Hematopoietic multipotent progenitor cell (in vitro differentiated cells): Measurements from ENCODE around the gene ART1. TPM values are rescaled to one million over a fixed set of nuclear protein-coding genes. Genes with fewer than 3 reads are reported as not detected.

ENCODE experiments used
- DNase-seq, 3 donors: peaks; one replicate each; pipeline ENCODE4 v3.0.0-alpha.2; 2011 to 2015; ENCODE audit warnings: low read depth in 2 of 3, low spot score in 2 of 3
- total RNA-seq: library from RNA; depleted of rRNA; stranded (reverse); fragments of >200 nt; gene quantifications from one replicate; pipeline ENCODE4 v1.2.3, GENCODE V29; 2012

ART1 gene
- total RNA-seq, 1 donor = not detected

DNA sequence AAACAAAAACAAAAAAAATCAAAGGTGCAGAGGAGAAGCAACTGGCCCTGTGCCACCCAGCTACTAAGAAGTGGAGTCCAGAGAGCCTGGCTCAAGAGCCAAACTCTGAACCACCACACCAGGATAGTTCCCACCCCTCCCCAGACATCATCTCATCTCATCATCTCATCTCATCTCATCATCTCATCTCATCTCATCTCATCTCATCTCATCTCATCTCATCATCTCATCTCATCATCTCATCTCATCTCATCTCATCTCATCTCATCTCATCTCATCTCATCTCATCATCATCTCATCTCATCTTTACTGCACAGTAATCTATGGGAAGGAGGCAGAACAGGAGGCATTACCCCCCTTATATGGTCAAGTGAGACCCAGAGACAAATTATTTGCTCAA, 17.9 kb downstream of the ART1 start:
- no peak for DNase-seq

DNA sequence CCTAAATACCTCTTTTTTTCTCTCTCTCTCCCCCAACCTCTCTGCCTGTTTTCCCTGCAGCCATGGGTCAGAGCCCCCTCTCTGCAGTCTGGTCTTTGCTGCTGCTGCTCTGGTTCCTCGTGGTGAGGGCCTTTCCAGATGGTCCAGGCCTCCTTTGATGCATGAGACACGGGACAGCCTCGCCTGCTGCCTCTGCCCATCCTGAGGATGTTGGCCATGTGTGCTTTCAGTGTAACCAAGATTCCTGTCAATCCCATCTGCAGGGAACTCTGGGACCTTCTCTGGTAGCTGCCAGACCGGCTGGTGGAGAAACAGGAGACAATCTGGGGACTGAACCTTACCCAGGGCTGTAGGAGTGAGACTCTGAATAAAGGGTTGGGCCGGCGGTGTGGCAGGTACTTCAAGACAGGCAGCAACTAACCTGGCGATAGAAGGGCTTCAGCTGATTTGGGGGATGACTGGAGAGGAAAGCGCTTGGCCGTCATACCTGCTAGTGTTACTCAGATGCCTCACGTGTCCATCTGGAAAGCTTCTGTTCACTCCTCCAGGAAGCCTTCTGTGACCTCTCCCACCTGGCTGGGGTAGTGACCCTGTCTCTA, 19.2 kb downstream of the ART1 start:
- no peak for DNase-seq

DNA sequence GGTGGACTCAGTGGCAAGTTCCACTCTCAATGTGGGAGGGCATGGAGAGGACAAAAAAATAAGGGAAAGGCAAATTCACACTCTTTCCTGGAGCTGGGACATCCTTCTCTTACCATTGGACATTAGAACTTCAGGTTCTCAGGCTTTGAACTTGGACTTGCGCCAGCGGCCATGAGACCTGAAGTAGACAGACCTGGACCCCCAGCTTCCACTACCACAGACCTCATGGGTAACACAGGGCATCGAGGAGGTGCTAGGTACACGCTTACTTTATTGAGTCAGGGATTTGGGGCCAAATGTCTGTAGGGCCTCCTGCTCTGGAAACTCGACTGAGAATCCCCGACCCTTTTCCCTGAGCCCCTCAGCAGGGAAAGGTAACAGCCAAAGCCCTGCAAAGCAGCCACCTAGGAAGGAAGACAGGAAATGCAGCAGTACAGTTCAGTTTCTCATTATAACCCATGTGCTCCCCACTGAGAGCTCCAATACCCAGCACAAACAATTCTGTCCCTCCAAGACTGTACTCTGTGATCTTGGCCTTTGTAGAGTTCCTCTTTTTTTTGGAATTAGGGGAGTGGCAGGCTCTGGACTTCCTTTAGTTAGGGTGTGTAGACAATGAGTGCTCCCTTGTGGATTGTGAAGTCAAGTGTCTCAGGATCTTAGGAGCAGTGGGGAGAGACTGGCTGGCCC, 20.6 kb downstream of the ART1 start:
- peak in 1 of 3 donors; percentile 47 for DNase-seq

DNA sequence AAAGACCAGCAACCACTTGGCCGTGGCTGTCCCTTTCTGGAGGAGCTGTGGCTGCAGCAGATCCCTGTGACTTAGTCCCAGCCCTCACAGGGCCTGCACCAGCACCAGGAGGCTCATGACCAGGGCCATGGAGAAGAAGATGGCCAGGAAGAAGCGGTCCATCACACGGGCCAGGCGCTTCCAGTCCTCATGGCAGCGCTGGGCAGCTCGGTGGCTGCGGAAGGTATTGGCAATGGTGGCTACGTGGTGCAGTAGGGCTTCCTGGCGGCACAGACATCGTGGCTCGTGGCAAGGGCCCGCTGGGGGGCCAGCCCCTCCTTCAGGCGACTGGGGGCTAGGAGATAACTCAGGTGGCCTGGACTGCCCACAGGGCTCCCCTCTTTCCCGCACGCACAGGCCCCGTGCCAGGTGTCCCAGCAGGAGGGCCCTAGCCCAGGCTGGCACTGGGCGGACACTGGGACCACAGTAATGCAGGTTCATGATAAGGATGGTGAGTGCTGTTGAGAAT, 21.1 kb downstream of the ART1 start:
- DNase-seq = no peak

DNA sequence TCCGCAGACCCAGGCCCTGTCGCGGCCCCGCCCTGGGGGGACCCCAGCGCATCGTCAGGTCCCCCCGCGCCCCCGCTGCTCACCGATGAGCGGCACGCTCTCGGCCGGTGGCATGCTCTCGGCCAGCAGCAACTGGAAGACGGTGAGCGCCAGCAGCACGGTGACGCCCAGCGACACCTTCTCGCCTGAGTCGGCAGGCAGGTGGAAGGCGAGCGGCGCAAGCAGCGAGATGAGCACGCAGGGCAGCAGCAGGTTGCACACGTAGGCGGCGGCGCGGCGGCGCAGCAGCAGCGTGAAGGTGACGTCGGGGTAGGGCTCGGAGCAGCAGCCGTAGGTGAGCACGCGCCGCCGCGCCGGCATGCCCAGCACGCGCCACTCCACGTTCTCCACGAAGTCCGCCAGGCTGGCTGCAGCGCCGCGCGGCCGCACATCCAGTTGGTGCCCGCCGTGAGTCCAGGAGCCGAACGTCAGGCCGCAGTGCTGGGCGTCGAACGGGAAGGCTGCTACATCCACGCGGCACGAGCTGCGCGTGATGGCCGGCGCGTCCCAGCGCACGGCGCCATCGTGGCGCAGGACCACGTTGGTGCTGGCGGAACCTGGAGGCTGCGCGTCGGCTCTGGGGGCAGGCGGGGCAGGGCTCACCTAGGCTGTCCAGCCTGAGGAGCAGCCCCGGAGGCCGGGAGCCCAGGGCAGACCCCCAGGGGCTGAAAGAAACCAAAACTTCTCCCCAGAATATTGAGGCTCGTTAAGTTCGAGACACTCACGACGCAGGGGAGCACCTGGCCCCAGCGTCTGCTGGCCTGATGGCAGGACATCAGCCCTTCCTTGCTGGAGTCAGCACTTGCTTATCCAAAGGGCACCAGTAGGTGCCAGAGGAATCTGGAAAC, 22.5 kb downstream of the ART1 start:
- no peak for DNase-seq

DNA sequence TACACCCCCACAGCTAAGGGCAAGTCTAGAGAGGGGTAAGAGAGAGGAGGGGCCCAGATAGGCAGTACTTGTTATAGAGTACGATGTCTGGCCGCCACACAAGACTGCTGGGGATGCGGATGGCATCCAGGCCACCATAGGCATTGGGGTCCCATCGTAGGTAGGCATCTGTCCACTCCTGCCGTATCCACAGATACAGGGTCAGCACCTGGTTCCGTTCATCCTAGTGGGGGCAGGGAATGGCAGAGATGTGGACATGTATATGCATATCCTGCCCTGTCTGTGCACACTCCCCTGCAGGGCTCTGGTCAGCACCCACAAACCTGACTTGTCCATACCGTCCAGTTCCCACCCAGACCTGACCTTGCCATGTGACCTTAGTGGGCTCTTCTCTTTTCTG, 24.2 kb downstream of the ART1 start:
- DNase-seq = no peak

DNA sequence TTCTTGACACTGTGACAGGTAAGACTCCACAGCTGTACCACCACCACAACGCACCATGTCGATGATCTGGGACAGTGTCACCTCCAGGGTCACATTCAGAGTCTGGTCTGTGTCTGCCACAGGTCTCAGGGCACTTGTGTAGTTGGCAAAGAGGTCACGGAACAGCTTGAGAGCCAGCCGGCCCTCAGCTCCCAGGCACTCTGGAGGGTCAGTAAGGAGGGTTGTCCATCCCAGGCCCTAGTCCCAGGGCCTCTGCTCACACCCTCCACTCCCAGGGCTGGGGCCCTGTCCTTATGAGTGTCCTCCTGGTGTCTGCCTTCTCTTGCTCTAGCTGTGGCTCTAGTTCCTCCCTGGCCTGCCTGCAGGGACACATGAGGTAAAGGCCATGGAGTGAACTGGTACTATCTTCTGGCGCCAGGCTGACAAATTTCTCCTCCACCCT, 24.8 kb downstream of the ART1 start:
- DNase-seq = no peak

DNA sequence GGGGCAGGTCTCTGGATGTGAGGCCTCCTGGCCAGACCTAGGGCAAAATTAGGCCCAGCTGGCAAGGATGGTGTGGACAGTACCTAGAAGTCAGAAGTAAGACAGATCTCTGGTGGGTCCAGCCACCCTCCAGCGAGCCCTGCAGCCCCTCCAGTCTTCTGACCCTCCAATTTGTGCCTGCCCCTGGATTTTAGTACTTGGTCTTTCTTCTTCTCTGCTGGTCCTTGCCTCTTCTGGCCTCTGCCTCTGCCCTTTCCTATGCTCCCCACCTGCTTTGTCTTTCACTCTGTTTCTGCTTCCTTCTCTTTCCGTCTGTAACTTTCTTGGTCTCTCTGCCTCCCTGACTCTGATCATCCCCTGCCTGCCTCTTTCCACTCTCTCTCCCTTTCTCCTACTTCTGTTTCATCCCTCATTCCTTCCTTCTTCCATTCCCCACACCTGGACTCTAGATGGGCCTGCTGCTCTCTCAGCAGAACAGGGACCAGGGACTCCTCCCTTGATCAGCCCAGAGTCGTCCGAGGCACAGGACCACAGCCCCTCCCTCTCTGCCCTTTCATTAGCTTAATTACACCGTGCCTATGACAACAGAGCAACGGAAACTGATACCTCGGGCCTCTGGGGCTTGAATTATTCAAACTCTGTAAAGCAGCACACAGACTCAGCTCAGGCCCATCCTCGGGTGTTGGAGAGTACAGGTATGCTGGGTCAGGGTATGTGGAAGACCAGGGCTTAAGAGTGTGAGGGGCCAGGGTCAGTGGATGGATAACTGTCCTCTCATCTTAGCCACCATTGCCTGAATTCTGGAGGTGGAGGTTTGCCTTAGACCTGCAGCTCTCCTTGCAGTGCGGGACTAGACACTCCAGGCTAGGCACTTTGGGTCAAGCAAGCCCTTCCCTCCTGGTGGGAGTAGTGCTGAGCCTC, 26.7 kb downstream of the ART1 start, which contains the start of gene CHRNA10:
TSS of gene CHRNA10 (minus strand) at position 51 of the 921 bp plus-strand sequence. CDS start 72 bp downstream, outside the sequence.
- DNase-seq = no peak

DNA sequence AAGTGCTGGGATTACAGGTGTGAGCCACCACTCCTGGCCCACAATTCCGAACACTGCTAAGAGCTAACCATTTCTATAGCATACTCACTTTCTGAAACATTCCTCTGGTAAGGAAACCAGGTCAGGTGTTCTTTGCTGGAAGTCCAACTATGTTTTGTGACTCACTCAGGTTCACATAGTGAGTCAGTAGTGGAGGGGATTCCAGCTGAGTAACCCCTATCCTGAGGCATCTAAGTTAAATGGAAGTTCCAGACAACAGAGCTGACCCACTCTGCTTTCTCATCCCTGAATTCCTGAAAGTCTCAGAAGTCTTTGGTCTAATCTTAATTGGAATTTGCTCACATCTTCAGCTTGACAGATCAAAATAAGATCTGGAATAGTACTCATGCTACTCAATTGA, 29.3 kb downstream of the ART1 start:
- DNase-seq = no peak

DNA sequence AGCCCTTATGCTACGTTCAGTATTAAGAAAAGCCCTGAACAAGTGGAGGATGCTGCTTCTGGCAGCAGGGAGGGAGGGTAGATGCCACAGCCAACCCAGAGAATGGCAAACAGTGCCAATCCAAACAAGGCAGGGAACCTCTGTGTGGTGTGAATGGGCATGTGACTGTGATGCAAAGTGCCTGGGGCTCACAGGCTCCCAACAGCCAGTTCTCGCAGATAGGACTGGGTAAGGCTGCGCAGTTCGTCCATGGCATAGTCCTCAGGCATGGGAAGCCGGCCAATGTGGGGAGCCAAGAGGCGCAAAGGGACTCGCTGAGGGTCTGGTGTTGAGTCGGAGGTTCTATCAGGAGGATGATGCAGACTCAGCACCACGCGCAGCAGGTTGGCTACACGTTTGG, 31.0 kb downstream of the ART1 start:
- no peak for DNase-seq

DNA sequence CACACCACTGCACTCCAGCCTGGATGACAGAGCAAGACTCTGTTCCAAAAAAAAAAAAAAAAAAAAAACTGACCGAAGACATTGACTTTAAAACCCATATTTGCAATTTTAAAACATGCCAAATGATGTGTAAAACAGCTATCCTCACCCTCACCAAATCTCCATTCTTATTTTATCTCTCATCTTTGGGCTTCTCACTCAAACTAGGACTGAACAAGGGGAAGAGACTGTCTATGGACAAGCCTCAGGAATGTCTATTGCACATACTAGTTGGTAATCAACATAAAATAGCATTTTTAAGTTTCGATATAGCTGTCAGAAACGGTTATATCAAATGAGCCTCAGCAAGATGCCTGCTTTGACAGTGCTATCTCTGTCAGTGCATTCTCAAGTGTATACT, 34.1 kb downstream of the ART1 start:
- DNase-seq = no peak

DNA sequence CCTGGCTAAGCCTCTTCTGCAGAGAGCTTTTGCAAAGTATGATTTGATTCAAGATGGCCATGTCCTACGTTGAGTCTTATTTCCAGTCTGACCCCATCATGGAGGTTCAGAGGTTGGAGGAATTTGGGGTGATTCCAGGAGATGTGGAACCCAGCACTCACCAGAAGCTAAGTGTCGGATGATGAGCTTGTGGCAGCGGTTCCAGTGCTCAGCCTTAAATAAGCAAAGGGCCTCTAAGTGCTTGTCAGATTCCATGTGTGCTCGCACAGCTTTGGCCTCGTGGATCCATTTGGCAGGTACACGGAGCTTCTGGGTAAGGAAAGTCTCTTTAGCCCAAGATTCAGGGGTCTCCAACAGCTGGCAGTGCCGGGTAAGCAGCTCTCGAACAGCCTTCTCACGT, 38.1 kb downstream of the ART1 start:
- DNase-seq = no peak

DNA sequence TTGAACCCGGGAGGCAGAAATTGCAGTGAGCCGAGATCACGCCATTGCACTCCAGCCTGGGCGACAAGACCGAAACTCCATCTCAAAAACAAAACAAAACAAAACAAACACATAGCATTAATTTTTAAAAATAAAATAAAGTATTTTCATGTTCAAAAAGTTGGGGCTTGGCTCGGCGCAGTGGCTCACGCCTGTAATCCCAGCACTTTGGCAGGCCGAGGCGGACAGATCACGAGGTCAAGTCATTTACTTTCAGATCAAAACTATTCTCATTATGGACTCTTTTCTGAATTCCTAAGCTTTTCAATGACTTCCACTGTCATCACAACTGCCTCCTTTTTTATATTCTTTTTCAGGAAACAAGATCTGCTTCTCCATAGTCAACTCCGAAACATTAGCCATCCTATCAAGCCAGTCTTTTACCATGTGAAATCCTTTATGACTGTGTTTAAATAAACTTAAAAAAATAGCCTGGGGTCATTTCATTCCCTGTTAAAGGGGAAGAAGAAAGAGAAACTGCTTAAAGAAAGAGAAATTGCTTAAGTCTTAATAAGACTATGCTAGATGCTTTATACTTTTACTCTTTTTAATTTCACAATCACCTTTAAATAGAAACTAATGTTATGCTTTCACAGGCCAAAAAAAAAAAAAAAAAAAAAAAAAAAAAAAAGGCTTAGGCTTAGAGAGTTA, 39.3 kb downstream of the ART1 start:
- DNase-seq = no peak

DNA sequence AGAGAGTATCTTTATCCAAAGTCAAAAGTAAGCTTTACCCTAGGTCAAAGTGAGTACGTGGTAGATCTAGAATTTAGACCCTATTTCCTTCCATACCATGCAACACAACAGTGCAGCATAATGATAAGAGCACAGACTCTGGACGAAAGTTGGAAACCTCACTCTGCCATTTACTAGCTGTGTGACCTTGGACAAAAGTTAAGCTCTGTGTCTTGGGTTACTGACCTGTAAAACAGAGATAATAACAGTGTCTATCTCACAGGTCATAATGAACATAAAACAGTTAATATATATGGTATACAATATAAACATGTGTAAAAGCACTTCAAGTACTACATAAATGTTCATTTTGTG, 39.9 kb downstream of the ART1 start:
- DNase-seq = no peak

DNA sequence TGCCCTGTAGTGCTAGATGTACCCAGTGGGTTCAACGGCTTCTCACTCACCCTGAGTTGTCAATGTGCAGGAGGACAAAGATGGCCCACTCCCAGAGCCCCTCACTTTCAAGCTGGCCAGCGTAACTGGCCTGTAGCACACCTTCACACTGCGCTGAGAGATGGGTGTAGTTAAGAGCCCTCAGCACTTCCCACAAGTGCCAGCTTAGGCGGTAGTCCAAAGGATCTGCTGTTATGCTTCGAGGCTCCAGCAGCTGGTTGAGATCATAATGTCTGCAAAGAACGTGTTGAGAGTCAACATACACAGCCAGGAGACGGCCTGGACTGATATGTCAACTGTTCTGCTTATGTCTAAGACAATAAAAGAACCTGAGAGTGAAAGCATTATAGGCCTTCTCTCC, 41.0 kb downstream of the ART1 start:
- DNase-seq = no peak

DNA sequence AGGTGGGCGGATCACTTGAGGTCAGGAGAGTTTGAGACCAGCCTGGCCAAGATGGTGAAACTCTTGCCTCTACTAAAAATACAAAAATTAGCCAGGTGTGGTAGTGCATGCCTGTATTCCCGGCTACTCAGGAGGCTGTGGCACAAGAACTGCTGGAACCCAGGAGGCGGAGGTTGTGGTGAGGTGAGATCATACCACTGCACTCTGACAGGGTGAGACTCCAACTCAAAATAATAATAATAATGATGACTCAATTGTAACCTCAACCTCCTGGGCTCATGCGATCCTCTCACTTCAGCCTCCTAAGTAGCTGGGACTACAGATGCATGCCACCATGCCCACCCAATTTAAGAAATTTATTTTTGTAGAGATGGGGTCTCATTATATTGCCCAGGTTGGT, 41.8 kb downstream of the ART1 start:
- no peak for DNase-seq

DNA sequence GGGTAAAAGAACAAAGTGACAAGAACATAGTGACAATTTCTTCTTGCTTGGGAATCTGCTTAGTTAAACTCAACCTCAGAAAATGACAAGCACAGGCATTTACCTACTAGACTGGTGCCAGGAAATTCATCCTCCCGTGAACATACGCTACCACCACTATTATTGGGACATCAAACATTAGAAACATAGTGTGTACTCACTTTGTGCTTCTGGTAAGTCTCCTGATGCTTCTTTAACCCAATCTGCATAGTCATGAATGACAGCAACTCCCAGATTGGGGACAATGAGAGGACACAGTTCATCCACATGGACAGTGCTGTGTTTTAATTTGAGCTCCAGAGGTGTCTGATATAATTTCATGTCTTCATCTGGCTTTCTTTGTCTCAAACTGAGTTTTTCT, 55.5 kb downstream of the ART1 start:
- no peak for DNase-seq

DNA sequence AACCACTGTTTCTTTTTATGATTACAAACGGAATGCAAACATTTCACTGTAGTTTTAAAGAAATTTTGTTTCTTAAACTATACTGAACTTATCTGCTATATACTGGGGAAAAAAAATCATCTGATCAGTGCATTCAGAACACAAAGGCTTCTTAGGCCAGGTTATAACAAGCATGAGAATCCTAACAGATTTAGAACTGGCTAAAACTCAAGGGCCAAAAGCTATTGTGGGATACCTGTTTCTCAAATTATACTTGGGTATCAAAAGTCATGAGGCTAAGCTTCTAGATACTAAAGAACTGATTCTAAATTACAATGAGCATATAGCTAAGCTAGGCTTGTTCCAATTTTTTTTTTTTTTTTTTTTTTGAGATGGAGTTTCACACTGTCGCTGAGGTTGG, 56.0 kb downstream of the ART1 start:
- no peak for DNase-seq

DNA sequence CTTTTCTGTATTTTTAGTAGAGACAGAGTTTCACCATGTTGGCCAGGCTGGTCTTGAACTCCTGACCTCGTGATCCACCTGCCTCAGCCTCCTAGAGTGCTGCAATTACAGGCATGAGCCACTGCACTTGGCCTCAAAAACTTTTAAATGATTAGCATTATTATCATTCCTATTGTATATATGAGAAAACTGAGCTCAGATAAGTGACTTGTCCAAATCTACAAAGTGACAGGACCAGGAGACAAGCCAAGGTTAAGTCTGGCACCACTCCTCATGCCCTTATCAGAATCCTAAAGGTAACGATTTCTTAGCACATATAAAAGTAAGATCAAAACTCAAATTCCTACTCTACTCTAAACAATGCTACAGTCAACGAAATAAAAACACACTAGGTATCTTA, 58.5 kb downstream of the ART1 start:
- no peak for DNase-seq

DNA sequence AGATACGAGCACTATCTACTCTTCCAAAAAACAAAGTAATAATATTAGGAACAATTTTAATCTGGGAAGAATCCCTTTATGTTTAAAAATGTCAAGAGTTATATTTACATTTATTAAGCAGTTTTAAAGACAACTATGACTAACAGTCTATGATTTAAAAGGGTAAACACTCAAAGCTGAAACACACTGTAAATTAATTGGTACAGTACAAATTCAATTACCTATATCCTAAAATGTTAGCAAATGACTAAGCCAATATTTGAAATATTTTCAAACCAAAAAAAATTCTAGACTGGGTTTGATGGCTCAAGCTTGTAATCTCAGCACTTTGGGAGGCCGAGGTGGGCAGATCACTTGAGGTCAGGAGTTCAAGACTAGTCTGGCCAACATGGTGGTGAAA, 62.2 kb downstream of the ART1 start:
- no peak for DNase-seq
